Common myeloid progenitor, CD34-positive (primary cell): Measurements from ENCODE around the gene ATP4B.

Experiments
- CTCF ChIA-PET: fragments of 350-600 bp; sonication (Branson Sonifier 250); formaldehyde crosslinking; loops from one replicate; lab custom pipeline; 2021; ENCODE audit warnings: antibody characterized with exemption; lab: Charles Lee
- POLR2A ChIA-PET: fragments of 350-600 bp; sonication (Branson Sonifier 250); formaldehyde crosslinking; loops from one replicate; lab custom pipeline; 2021; ENCODE audit warnings: antibody characterized with exemption; lab: Charles Lee
- DNase-seq, 3 donors: peaks; one replicate each; pipeline versions ENCODE4 v3.0.0 to v3.0.0-alpha.2; 2013
- H3K27ac ChIP-seq, 2 experiments: 1 replicate in 1 of 2; 2 replicates in 1 of 2; pipeline ENCODE4 v1.7.0; 2013; ENCODE audit warnings: inconsistent platforms in 2 of 2, low read length in 2 of 2, mild to moderate bottlenecking in 2 of 2, low read depth in 1 of 2, moderate library complexity in 1 of 2; ENCODE audit not compliant: severe bottlenecking in 2 of 2, insufficient read depth in 1 of 2, poor library complexity in 1 of 2
- H3K27me3 ChIP-seq, 5 experiments: replicated peaks in 2 of 5; 1 replicate in 3 of 5; 2 replicates in 2 of 5; pipeline versions ENCODE4 v1.6.1 to v1.7.0; 2013; ENCODE audit warnings: low read length in 4 of 5, mild to moderate bottlenecking in 2 of 5, moderate library complexity in 2 of 5, inconsistent platforms in 1 of 5; ENCODE audit not compliant: insufficient read depth in 5 of 5, control insufficient read depth in 4 of 5
- H3K36me3 ChIP-seq, 4 experiments: 1 replicate in 2 of 4; 2 replicates in 2 of 4; pipeline versions ENCODE4 v1.6.1 to v1.7.0; 2013; ENCODE audit warnings: low read length in 3 of 4, control low read depth in 1 of 4, mild to moderate bottlenecking in 1 of 4; ENCODE audit not compliant: control insufficient read depth in 4 of 4, insufficient read depth in 4 of 4
- H3K4me1 ChIP-seq, 4 experiments: 1 replicate in 3 of 4; 2 replicates in 1 of 4; pipeline versions ENCODE4 v1.6.1 to v1.7.1; 2013; ENCODE audit warnings: low read length in 3 of 4, mild to moderate bottlenecking in 3 of 4, control low read depth in 1 of 4, inconsistent platforms in 1 of 4, moderate library complexity in 1 of 4; ENCODE audit not compliant: control insufficient read depth in 4 of 4, insufficient read depth in 4 of 4; ENCODE audit errors: control extremely low read depth in 1 of 4
- H3K4me3 ChIP-seq, 7 experiments: 1 replicate in 4 of 7; 2 replicates in 3 of 7; pipeline versions ENCODE4 v1.5.1 to v1.7.0; 2013; ENCODE audit warnings: mild to moderate bottlenecking in 7 of 7, low read length in 6 of 7, moderate library complexity in 6 of 7, inconsistent platforms in 2 of 7, low read depth in 2 of 7, control low read depth in 1 of 7; ENCODE audit not compliant: insufficient read depth in 4 of 7, control insufficient read depth in 1 of 7; ENCODE audit errors: extremely low read depth in 1 of 7
- H3K9me3 ChIP-seq, 5 experiments: 1 replicate in 4 of 5; 2 replicates in 1 of 5; pipeline versions ENCODE4 v1.6.1 to v1.7.1; 2013; ENCODE audit warnings: low read length in 4 of 5, mild to moderate bottlenecking in 2 of 5, inconsistent platforms in 1 of 5, low read depth in 1 of 5, moderate library complexity in 1 of 5; ENCODE audit not compliant: control insufficient read depth in 4 of 5, insufficient read depth in 2 of 5; ENCODE audit errors: control extremely low read depth in 1 of 5
- WGBS: methylation state at CpG from one replicate; pipeline ENCODE4 v1.1.5; 2013; ENCODE audit not compliant: insufficient coverage; 5-methylcytosine and 5-hydroxymethylcytosine counted together

The ATP4B gene

GRCh38 chr13:113651511-113652403 is 6.2 kb downstream of the ATP4B start:
- Histone ChIP-seq H3K9me3 (no peaks in the 10 kb centered on the region), H3K36me3 (no peaks in the 10 kb centered on the region), H3K4me1 (peaks cover 0 to 18% (median 5%) of the 10 kb centered on the region in 4 experiments), H3K4me3 (no peak overlapping the region), H3K27me3 (no peaks in the 10 kb centered on the region), H3K27ac (no peak overlapping the region)
- ChIA-PET CTCF (interaction anchor here (1.2 kb wide), 1 partner anchor 9 kb away, joined by 3 read pairs; no protein-coding TSS in a partner anchor), POLR2A (no interaction called here)
- DNase-seq, result no peak
- WGBS, result 96% methylated on average over 28 of the region's 37 CpGs

GRCh38 chr13:113650731-113651148 is 7.3 kb downstream of the ATP4B start:
- Histone ChIP-seq H3K4me1 (peaks cover 0 to 18% (median 8%) of the 10 kb centered on the region in 4 experiments), H3K9me3 (no peaks in the 10 kb centered on the region), H3K27ac (no peak overlapping the region), H3K4me3 (no peak overlapping the region), H3K27me3 (no peaks in the 10 kb centered on the region), H3K36me3 (no peaks in the 10 kb centered on the region)
- no peak for DNase-seq
- ChIA-PET CTCF (no interaction called here), POLR2A (no interaction called here)
- WGBS, result 97% methylated on average over 10 of the region's 16 CpGs

GRCh38 chr13:113650275-113650674 is 7.7 kb downstream of the ATP4B start:
- H3K4me1 ChIP-seq, result peaks cover 0 to 18% (median 8%) of the 10 kb centered on the region in 4 experiments
- H3K4me3 ChIP-seq, result no peak overlapping the region
- no peaks in the 10 kb centered on the region for H3K36me3 ChIP-seq
- H3K27me3 ChIP-seq, result no peaks in the 10 kb centered on the region
- POLR2A ChIA-PET, result no interaction called here
- CTCF ChIA-PET, result no interaction called here
- 96% methylated on average over 14 of the region's 15 CpGs for WGBS
- H3K9me3 ChIP-seq, result no peaks in the 10 kb centered on the region
- no peak for DNase-seq
- no peak overlapping the region for H3K27ac ChIP-seq

- H3K36me3 ChIP-seq, result no peaks in the 10 kb centered on the region
- H3K27me3 ChIP-seq, result no peaks in the 10 kb centered on the region
- ChIA-PET POLR2A (interaction anchor here (0.6 kb wide), 1 partner anchor 38 kb away, joined by 3 read pairs; no protein-coding TSS in a partner anchor), CTCF (no interaction called here)
- H3K27ac ChIP-seq, result no peak overlapping the region
- H3K4me3 ChIP-seq, result no peak overlapping the region
- peaks cover 0 to 2% (median 0%) of the 10 kb centered on the region in 5 experiments for H3K9me3 ChIP-seq
- no peak for DNase-seq
- peaks cover 0 to 18% (median 8%) of the 10 kb centered on the region in 4 experiments for H3K4me1 ChIP-seq
- 98% methylated on average over 17 of the region's 17 CpGs for WGBS
Observed at GRCh38 chr13:113649212-113649611, 8.8 kb downstream of the ATP4B start.

- no peak for DNase-seq
- WGBS, result 88% methylated on average over 12 of the region's 13 CpGs
- peaks cover 0 to 2% (median 0%) of the 10 kb centered on the region in 5 experiments for H3K9me3 ChIP-seq
- H3K4me1 ChIP-seq, result peaks cover 0 to 16% (median 5%) of the 10 kb centered on the region in 4 experiments
- ChIA-PET CTCF (no interaction called here), POLR2A (no interaction called here)
- no peak overlapping the region for H3K27ac ChIP-seq
- no peaks in the 10 kb centered on the region for H3K27me3 ChIP-seq
- no peaks in the 10 kb centered on the region for H3K36me3 ChIP-seq
- no peak overlapping the region for H3K4me3 ChIP-seq
Observed at GRCh38 chr13:113648216-113648610, 9.8 kb downstream of the ATP4B start.

- ChIA-PET POLR2A (no interaction called here), CTCF (no interaction called here)
- Histone ChIP-seq H3K36me3 (peaks cover 0 to 1% (median under 1%) of the 10 kb centered on the region in 4 experiments), H3K27ac (no peak overlapping the region), H3K9me3 (peaks cover 0 to 3% (median 0%) of the 10 kb centered on the region in 5 experiments), H3K4me3 (no peak overlapping the region), H3K27me3 (no peaks in the 10 kb centered on the region), H3K4me1 (peaks cover 0 to 16% (median 5%) of the 10 kb centered on the region in 4 experiments)
- peak; percentile 45 to 62 (median 49) for DNase-seq
- WGBS, result 54% methylated on average over 41 of the region's 42 CpGs
Observed at GRCh38 chr13:113647351-113648215, 10.4 kb downstream of the ATP4B start.
